HS-27A (cell line): Measurements from ENCODE around the gene ZNF786.
"Not testable (repeated sequence)": the region's sequence is repeated elsewhere in the genome, so short reads cannot be mapped to it uniquely, and the experiment has no call there.

Source experiments
- DNase-seq: peaks from one replicate; pipeline ENCODE4 v3.0.0-alpha.2; 2012; ENCODE audit warnings: low read depth, missing footprints

Gene ZNF786

DNA sequence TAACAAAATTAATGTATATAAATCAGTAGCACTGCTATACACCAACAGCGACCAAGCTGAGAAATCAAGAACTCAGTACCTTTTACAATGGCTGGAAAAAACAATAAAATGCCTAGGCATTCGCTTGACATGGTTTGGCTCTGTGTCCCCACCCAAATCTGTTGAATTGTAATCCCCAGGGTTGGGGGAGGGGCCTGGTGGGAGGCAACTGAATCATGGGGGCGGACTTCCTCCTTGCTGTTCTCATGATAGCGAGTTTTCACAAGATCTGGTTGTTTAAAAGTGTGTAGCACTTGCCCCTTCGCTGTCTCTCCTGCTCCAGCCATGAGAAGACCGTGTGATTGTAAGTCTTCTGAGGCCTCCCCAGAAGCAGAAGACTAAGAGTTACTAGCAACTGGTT lies 8.6 kb downstream of the ZNF786 start:
- DNase-seq = no peak

DNA sequence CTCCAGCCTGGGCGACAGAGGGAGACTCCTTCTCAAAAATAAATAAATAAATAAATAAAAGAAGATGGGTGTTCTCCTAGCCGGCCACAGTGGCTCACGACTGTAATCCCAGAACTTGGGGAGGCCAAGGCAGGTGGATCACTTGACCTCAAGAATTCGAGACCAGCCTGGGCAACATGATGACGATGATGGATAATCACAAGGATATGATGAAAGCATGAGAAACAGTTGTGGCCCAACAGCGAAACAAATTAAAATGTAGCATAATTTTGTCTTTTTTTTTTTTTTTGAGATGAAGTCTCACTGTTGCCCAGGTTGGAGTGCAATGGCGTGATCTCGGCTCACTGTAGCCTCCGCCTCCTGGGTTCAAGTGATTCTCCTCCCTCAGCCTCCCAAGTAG lies 12.9 kb downstream of the ZNF786 start:
- no peak for DNase-seq

DNA sequence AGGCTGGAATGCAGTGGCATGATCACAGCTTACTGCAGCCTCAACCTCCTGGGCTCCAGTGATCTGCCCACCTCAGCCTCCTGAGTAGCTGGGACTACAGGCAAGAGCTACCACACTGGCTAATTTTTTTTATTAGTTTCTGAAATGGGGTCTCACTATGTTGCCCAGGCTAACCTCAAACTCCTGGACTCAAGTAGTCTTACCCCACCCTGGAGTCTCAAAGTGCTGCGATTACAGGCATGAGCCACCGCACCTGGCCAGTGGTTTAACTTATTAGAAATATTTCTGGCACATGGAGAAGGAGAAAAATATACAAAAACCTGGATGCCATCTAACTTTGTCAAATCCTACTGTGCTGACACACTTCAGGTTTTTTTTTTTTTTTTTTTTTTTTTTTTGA lies 15.2 kb downstream of the ZNF786 start:
- DNase-seq = no peak

DNA sequence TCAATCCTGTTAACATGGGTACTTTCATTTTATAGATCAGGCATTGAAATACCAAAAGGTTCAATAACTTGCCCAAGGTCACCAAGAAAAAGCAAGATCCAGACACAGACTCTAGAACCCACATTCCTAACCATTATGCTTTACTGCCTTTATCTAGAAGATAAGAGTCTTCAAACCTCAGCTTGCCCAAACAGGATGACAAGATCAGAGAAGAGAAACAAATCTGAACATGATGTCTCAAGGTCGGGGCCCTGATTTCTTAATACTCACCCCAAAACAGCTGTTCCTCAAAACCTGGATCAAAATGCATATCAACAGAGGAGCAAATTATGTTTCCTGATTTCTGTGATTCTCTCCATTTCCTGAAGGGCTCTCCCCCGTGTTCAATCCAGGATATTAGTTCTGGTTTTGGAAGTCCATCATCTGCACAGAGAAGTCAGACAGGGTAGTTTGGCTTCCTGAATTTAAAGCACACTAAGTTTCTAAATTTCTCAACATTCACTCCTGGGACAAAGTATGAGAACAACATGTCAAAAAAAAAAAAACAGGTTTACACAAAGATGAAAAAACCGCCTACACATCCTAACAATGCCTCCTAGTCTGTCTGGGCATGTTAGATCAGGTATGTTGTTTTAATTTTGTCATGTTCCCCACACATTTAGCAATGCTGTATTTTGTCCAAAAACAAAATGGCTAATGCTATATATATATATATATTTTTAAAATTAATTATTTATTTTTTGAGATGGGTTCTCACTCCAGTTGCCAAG lies 16.2 kb downstream of the ZNF786 start:
- DNase-seq = no peak

DNA sequence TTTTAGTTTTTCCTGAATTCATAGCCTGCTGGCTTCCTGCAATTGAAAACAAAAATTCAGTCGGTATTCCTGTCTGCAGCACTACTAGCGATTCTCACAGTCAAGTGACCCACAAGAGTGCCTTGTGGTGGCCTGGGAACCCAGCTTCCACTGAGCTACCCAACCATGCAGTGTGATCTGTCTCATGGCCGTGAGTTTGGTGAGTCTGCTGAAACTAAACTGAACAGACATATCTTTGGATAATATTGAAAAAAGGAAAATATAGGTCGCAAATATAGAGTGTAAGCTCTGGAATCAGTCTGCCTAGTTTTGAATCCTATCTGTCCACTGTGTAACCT lies 18.1 kb downstream of the ZNF786 start:
- DNase-seq = no peak

DNA sequence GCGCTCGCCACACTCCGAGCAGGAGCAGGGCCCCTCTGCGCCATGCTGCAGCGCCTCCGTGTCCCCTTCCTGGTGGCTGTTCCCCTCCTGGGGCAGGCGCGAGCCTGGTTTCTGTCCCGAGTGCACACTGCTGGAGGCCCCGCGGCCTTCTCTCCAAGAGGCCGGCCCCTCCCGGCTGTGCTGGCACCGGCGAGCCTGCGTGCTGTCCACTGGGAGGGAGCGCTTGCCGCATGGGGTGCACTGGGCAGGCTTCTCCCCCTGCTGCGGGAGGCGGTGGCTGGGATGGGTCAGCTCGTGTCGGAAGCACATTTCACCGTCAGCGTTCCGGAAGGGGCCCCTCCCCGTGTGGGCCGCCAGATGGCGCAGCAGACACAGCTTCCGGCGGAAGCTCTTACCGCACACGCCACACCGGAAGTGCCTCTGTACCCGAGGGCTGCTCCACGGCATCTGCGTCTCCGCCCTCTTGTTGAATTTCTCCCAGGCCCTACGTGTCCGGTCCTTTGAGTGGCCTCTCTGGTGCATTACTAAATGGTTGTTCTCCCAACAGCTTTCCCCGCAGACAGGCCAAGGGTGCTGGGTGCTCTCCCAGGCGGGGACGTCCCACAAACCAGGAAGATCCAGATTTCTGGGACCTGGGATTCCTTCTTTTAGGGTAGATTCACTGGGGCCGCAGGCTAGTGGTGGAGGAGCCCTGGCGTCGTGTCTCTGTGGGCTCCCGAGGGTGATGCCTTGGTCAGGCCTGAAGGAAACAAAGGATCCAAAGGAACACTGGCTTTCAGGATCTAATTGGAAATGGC lies 18.7 kb downstream of the ZNF786 start:
- no peak for DNase-seq

DNA sequence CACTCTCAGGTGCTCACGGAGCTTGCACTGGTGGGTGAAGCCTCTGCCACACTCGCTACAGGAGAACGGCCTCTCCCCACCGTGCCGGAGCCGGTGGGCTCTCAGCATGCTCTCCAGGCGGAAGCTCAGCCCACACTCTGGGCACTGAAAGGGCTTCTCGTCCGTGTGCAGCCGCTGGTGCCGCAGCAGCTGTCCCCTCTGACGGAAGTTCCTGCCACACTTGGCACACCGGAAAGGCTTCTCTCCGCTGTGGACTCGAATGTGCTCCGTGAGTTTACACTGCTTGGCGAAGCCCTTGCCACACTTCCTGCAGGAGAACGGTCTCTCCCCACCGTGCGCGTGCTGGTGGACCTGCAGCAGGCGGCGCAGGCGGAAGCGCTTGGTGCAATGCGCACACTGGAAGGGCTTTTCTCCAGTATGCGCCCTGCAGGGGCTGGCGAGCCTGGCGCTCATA lies 19.3 kb downstream of the ZNF786 start:
- no peak for DNase-seq

DNA sequence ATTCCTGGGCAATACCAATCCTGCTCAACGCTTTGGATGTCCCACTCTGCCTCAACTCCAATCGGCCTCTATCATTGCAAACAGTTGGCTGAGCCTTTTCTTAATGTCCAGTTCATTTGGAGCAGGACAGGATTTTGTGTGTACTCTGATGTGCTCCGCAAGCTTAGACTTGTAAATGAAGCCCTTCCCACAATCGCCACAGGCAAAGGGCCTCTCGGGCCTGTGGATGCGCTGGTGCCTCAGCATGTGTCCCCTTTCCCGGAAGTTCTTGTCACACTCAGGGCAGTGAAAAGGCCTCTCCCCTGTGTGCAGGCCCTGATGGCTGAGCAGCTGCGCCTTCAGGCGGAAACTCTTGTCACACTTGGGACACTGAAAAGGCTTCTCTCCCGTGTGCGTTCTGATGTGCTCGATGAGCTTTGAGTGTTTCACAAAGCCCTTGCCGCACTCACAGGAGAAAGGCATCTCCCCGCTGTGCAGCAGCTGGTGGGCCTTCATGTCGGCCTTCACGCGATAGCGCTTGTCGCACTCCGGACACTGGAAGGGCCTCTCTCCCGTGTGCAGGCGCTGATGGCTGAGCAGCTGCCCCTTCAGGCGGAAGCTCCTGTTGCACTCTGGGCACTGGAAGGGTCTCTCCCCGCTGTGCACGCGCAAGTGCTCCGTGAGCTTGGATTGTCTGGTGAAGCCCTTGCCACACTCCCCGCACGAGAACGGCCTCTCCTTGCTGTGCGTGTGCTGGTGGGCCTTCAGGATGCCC lies 20.0 kb downstream of the ZNF786 start:
- no peak for DNase-seq

DNA sequence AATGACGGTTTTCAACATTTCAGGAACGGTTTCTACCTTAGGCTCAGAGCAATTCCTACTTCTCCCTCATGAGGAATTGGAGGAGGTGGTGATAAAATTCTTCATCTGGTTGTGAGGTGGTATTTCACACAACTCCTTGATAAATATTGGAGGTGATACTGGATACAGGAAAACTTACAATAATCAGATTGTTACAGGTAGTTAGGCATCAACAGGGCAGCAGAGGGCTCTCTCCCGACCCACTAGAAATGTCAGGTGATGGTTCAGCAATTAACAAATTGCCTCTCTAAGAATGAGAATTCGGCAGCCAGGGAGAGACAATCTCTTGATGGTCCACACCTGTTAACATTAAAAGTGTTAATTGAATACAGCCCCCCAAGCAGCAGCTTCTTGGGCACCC lies 22.6 kb downstream of the ZNF786 start:
- no peak for DNase-seq

DNA sequence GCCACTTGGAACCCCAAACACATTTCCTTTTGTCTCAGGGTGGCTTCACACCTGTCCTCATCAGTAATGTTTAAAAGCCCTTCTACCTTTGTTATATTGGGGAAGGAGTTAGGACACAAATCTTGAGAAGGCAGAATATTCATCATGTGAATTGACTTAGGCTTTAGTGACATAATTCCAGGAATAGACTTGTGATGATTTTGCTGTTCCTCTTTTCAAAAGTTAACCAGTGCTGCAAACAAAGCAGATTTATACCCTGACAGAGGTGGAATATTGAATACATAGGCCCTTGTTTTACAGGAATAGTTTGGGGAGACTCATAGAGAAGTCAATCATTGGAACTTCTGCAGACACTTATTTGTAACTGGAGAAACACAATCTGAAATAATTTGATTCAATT lies 27.0 kb downstream of the ZNF786 start:
- no peak for DNase-seq

DNA sequence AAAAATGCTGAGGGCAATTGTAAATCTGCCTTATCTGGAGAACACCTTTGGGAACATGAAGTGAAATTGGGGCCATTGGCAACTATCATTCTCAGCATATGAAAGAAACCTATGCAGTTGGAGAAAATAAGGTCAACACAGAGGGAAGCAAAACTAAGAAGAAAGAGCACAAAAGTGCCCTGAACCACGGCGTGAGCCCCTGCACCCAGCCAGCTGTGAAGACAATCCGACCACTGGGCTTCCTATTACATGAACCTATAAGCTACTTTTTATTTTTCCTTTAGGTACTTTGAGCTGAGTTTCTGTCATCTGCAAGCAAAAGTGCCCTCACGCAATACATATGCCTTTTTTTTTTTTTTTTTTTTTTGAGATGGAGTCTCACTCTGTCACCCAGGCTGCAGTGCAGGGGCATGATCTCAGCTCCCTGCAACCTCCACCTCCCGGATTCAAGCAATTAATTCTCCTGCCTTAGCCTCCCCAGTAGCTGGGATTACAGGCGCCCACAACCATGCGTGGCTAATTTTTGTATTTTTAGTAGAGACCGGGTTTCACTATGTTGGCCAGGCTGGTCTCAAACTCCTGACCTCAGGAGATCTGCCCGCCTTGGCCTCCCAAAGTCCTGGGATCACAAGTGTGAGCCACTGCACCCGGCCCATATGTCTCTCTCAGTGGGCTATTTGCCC lies 28.2 kb downstream of the ZNF786 start:
- not testable (repeated sequence) for DNase-seq

DNA sequence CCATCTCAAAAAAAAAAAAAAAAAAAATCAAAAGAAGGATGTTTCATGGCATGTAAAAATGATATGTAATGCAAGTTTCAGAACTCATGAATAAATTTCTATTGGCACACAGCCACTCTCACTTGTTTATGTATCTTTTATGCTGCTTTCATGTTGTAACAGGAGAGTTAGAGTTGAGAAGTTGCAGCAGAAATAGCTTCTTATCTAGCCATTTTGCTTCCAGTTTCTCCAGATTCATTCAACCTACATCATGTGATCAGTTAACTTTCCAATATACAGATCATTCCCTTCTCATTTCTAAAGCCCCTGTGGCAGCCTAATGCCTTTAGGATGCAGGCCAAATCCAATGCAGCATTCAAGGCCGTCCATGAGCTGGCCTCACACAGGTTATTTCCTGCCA lies 30.4 kb downstream of the ZNF786 start:
- DNase-seq = no peak

DNA sequence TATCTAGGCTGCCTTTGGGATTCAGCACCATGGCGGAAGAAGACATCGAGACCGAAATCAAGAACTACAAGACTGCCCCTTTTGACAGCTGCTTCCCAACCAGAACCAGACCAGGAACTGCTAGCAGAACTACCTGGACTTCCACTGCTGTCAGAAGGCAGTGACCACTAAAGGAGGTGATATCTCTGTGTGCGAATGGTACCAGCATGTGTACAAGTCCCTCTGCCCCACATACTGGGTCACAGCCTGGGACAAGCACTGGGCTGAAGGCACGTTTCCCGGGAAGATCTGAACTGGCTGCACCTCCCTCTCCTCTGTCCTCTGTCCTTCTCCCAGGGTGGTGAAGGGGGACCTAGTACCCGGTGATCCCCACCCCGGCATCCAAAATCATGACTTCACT lies 36.6 kb downstream of the ZNF786 start:
- DNase-seq = no peak

DNA sequence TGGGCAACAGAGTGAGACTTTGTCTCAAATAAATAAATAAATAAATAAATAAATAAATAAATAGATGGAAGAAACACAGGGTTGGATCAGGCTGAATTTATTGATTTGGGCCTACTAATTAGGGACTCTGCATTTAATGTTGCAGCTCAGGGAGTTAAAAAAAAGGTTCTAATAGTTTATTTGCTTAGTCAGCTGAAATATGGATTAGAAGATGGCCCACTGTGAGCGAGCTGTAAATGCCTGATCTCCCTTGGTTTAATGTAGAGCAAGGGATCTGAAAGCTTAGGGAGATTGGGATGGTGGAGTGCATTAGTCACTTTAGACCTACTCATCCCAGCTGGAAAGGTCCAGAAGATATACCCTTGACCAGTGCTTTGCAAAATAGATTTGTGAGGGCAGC lies 37.1 kb downstream of the ZNF786 start:
- DNase-seq = no peak

DNA sequence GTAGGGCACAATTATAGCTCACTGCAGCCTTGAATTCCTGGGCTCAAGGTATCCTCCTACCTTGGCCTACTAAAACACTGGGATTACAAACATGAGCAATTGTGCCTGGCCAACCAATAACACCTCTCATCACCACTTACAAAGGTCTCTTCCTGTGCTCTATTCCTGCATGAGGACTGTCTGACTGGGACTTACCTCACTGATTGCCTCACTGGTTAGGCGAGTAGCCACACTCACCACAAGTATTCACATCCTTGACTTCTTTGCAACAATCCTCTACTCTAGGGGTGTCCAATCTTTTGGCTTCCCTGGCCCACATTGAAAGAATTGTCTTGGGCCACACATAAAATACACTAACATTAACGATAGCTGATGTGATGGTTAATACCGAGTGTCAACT lies 39.6 kb downstream of the ZNF786 start:
- DNase-seq = no peak

DNA sequence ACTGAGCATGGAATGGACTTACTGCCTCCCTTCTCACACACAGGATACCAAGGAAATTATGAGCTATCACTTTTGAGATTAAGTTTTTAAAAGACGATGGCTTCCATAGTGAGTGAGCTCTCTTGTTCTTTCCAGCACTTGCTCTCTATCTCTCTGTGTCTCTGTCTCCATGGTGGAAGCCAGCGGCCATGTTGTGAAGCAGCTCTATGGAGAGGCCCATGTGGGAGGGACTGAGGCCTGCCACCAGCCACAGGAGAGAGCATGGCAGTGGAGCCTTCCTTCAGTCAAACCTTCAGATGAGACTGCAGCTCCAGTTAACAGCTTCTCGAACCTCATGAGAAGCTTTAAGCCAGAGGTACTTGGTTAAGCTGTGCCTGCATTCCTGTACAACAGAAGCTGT lies 41.7 kb downstream of the ZNF786 start:
- no peak for DNase-seq

DNA sequence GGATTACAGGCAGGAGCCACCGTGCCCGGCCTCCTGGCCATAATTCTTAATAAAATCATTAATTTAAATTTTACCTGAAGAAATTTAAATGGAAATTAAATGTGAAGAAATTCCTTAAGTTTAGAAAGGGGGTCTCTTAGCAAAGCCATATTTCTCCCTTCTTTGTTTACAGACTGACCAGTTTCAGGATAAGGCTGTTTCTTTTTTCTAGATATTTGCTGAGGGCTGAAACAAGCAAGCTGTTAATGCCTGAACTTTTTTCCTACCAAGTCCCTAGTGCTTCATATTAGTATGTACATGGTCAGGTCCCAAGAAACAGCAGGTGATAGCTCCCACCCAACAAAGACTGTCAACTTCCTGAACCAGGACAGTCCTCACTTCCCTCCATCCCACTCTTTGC lies 44.1 kb downstream of the ZNF786 start:
- DNase-seq = no peak

DNA sequence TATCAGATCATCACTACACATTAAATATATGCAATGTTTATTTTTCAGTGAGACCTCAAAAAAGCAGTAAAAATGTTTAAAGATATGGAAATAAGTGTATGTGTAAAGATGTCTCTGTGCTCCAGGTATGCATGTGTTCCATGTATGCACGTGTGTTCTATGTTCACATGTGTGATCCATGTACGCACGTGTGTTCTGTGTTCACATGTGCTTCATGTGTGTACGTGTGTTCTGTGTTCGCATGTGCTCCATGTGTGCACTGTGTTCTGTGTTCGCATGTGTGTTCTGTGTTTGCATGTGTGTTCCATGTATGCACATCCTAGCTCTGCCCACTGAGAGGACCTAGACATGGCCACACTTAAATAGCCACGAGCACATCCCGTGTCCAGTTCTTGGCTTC lies 46.6 kb downstream of the ZNF786 start:
- DNase-seq = no peak

DNA sequence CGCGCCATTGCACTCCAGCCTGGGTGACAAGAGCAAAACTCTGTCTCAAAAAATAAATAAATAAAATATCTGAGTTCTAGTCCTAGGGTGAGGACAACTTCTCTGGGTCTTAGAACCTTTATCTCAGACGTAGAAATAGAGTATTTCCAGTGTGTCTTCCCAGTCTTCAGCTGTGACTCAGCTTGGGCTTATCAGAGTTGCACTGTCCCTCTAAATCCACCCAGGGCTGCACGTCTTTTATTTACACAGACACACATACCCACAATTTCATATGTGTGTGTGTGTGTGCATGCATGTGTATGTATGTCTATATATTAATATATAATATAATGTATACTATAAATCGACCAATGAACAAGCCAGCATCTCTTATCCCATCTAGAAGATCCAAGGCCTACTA lies 49.2 kb downstream of the ZNF786 start:
- DNase-seq = no peak

DNA sequence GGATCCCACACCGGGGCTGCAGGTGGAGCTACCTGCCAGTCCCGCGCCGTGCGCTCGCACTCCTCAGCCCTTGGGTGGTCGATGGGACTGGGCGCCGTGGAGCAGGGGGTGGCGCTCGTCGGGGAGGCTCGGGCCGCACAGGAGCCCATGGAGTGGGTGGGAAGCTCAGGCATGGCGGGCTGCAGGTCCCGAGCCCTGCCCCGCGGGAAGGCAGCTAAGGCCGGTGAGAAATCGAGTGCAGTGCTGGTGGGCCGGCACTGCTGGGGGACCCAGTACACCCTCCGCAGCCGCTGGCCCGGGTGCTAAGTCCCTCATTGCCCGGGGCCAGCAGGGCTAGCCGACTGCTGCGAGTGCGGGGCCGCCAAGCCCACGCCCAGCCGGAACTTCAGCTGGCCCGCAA lies 51.9 kb downstream of the ZNF786 start:
- DNase-seq = not testable (repeated sequence)

DNA sequence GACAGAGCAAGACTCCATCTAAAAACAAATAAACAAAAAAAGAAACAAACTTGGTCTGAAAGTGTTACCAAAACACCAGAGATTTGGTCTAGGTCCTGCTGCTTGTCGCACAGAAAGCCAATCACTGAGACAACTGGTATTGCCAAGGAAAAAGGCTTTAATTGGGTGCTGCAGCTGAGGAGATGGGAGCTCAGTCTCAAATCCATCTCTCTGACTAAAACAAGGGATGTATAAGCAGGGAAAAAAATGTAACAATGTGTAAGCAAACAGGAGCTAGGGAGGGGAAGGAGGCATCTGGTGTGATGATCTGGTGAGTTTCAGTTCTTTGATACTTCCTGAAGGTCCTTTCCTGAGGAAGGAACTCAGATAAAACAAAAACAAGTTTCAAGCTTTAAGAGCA lies 53.8 kb downstream of the ZNF786 start:
- DNase-seq = no peak

DNA sequence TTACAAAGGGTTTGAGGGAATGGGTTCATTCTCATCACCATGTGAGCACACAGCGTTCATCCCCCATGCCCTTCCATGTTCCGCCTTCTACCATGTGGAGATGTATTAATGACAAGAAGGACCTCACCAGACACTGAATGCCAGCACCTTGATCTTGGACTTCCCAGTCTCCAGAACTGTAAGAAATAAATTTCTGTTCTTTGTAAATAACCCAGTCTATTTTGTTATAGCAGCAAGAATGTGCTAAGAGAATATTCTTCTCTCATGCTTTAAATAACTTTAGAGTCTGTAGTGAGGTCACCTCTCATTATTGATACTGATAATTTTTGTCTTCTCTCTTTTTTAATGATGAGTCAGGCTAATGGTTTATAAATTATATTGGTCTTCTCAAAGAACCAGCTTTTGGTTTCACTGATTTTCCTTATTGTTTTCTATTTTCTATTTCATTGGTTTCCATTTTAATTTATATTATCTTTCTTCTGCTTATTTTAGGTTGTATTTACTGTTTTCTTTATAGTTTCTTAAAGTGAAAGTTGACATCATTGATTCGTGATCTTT lies 59.1 kb downstream of the ZNF786 start:
- DNase-seq = no peak
